ENCODE results near the gene IQCE.
A peak's percentile ranks its signal among the peaks of the same experiment; 100 is the strongest.

IQCE gene, protein sequence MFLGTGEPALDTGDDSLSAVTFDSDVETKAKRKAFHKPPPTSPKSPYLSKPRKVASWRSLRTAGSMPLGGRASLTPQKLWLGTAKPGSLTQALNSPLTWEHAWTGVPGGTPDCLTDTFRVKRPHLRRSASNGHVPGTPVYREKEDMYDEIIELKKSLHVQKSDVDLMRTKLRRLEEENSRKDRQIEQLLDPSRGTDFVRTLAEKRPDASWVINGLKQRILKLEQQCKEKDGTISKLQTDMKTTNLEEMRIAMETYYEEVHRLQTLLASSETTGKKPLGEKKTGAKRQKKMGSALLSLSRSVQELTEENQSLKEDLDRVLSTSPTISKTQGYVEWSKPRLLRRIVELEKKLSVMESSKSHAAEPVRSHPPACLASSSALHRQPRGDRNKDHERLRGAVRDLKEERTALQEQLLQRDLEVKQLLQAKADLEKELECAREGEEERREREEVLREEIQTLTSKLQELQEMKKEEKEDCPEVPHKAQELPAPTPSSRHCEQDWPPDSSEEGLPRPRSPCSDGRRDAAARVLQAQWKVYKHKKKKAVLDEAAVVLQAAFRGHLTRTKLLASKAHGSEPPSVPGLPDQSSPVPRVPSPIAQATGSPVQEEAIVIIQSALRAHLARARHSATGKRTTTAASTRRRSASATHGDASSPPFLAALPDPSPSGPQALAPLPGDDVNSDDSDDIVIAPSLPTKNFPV

GRCh38 chr7:2558629-2559282, at the start of gene IQCE:
IQCE (plus strand) TSS chr7:2558979; CDS start chr7:2559182, 203 bp downstream.
- Histone ChIP-seq H3K9me3 (ENCODE audit: control insufficient read depth in 5 of 5, low read length in 5 of 5) (no peaks in the 10 kb centered on the region), H3K4me1 (ENCODE audit: control insufficient read depth in 5 of 5, insufficient read depth in 5 of 5, low read length in 5 of 5) (peaks cover 7 to 37% (median 33%) of the 10 kb centered on the region in 5 donors), H3K27ac (ENCODE audit: low read depth, low read length) (no peak within 1 kb of the TSS), H3K9ac (ENCODE audit: low read length in 5 of 5) (peak within 1 kb of the TSS in 4 of 5 donors; percentile 68 to 88 (median 79)), H3K36me3 (ENCODE audit: control insufficient read depth in 5 of 5, insufficient read depth in 5 of 5, low read length in 5 of 5) (peaks cover 0 to 4% (median 2%) of the 10 kb centered on the region in 5 donors), H3K4me3 (ENCODE audit: low read depth in 1 of 5, low read length in 5 of 5) (peak within 1 kb of the TSS; percentile 64 to 87 (median 76)), H3K27me3 (ENCODE audit: control insufficient read depth in 5 of 5, insufficient read depth in 4 of 5, low read length in 5 of 5) (no peaks in the 10 kb centered on the region)

DNA sequence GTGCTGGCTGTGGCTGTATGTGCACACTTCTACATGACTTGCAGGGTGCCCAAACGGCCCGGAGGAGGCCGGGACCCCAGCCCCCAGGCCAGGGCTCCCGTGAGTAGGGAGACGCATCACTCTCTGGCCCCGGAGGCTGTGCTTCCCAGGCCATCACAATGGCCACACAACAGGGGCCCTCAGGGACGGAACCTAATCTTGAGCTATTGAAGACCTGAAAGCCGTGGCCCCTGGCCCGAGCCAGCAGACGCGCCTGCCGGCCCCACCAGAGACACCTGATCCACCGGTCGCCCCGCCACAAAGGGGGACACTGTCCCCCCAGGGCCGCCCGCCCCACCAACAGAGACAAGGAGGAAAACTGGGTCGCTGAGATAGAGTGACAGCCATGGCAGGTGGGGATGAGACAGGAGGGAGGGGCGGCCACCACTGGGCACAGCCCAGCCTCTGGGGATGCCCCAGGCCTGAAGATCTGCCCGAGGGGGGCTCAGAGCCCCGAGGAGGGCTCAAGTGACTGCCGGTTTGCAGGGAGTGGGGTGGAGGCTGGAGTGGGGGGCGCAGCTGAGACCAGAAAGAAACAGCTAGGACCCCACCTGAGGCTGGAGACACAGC, 49.4 kb upstream of the IQCE start:
- Histone ChIP-seq H3K4me1 (ENCODE audit: control insufficient read depth in 5 of 5, insufficient read depth in 5 of 5, low read length in 5 of 5) (peaks cover 14 to 62% (median 56%) of the 10 kb centered on the region in 5 donors), H3K4me3 (ENCODE audit: low read depth in 1 of 5, low read length in 5 of 5) (peak overlapping the region in 1 of 5 donors; percentile 34), H3K9me3 (ENCODE audit: control insufficient read depth in 5 of 5, low read length in 5 of 5) (no peaks in the 10 kb centered on the region), H3K36me3 (ENCODE audit: control insufficient read depth in 5 of 5, insufficient read depth in 5 of 5, low read length in 5 of 5) (no peaks in the 10 kb centered on the region), H3K9ac (ENCODE audit: low read length in 5 of 5) (peak overlapping the region in 2 of 5 donors; percentile 23 to 35), H3K27ac (ENCODE audit: low read depth, low read length) (peak overlapping the region; percentile 23), H3K27me3 (ENCODE audit: control insufficient read depth in 5 of 5, insufficient read depth in 4 of 5, low read length in 5 of 5) (no peaks in the 10 kb centered on the region)

- no peaks in the 10 kb centered on the region for H3K9me3 ChIP-seq (ENCODE audit: control insufficient read depth in 5 of 5, low read length in 5 of 5)
- peaks cover 14 to 62% (median 56%) of the 10 kb centered on the region in 5 donors for H3K4me1 ChIP-seq (ENCODE audit: control insufficient read depth in 5 of 5, insufficient read depth in 5 of 5, low read length in 5 of 5)
- no peak overlapping the region for H3K4me3 ChIP-seq (ENCODE audit: low read depth in 1 of 5, low read length in 5 of 5)
- no peak overlapping the region for H3K9ac ChIP-seq (ENCODE audit: low read length in 5 of 5)
- no peaks in the 10 kb centered on the region for H3K27me3 ChIP-seq (ENCODE audit: control insufficient read depth in 5 of 5, insufficient read depth in 4 of 5, low read length in 5 of 5)
- no peaks in the 10 kb centered on the region for H3K36me3 ChIP-seq (ENCODE audit: control insufficient read depth in 5 of 5, insufficient read depth in 5 of 5, low read length in 5 of 5)
- H3K27ac ChIP-seq (ENCODE audit: low read depth, low read length), result no peak overlapping the region
These were observed 48.5 kb upstream of the IQCE start for GRCh38 chr7:2510130-2510776.

GRCh38 chr7:2510909-2511768, 47.6 kb upstream of the IQCE start:
- no peaks in the 10 kb centered on the region for H3K36me3 ChIP-seq (ENCODE audit: control insufficient read depth in 5 of 5, insufficient read depth in 5 of 5, low read length in 5 of 5)
- H3K9ac ChIP-seq (ENCODE audit: low read length in 5 of 5), result no peak overlapping the region
- peak overlapping the region in 2 of 5 donors; percentile 6 to 8 for H3K4me3 ChIP-seq (ENCODE audit: low read depth in 1 of 5, low read length in 5 of 5)
- H3K27me3 ChIP-seq (ENCODE audit: control insufficient read depth in 5 of 5, insufficient read depth in 4 of 5, low read length in 5 of 5), result no peaks in the 10 kb centered on the region
- H3K9me3 ChIP-seq (ENCODE audit: control insufficient read depth in 5 of 5, low read length in 5 of 5), result no peaks in the 10 kb centered on the region
- H3K27ac ChIP-seq (ENCODE audit: low read depth, low read length), result no peak overlapping the region
- peaks cover 14 to 62% (median 56%) of the 10 kb centered on the region in 5 donors for H3K4me1 ChIP-seq (ENCODE audit: control insufficient read depth in 5 of 5, insufficient read depth in 5 of 5, low read length in 5 of 5)

GRCh38 chr7:2511769-2512168, 47.0 kb upstream of the IQCE start:
- Histone ChIP-seq H3K36me3 (ENCODE audit: control insufficient read depth in 5 of 5, insufficient read depth in 5 of 5, low read length in 5 of 5) (no peaks in the 10 kb centered on the region), H3K4me3 (ENCODE audit: low read depth in 1 of 5, low read length in 5 of 5) (peak overlapping the region in 2 of 5 donors; percentile 8 to 22), H3K4me1 (ENCODE audit: control insufficient read depth in 5 of 5, insufficient read depth in 5 of 5, low read length in 5 of 5) (peaks cover 14 to 62% (median 56%) of the 10 kb centered on the region in 5 donors), H3K9ac (ENCODE audit: low read length in 5 of 5) (peak overlapping the region in 2 of 5 donors; percentile 29 to 41), H3K9me3 (ENCODE audit: control insufficient read depth in 5 of 5, low read length in 5 of 5) (no peaks in the 10 kb centered on the region), H3K27me3 (ENCODE audit: control insufficient read depth in 5 of 5, insufficient read depth in 4 of 5, low read length in 5 of 5) (no peaks in the 10 kb centered on the region), H3K27ac (ENCODE audit: low read depth, low read length) (no peak overlapping the region)

DNA sequence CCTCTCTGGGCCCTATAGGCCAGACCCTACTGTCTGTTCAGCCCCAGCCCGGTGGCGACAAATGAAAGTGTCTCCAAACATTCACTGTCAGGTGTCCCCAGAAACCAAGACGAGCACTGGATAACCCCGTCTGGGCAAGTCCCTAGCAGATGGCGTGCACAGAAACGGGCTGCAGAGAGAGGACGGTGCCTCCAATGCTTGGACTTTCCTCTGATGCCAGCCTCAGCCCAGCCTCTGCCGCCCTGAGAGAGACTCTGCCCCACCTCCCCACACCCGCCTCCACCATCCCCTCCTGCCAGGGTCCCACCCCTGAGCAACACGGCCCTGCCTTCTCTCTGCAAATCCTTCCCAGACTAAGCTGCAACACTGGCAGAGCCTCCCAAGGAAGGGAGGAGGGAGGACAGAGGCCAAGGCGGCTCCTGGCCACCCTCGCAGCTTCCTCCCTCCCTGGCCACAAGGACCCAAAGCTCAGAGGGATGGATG, 46.6 kb upstream of the IQCE start:
- Histone ChIP-seq H3K27ac (ENCODE audit: low read depth, low read length) (no peak overlapping the region), H3K9ac (ENCODE audit: low read length in 5 of 5) (peak overlapping the region in 2 of 5 donors; percentile 29 to 41), H3K36me3 (ENCODE audit: control insufficient read depth in 5 of 5, insufficient read depth in 5 of 5, low read length in 5 of 5) (no peaks in the 10 kb centered on the region), H3K4me3 (ENCODE audit: low read depth in 1 of 5, low read length in 5 of 5) (peak overlapping the region in 2 of 5 donors; percentile 8 to 22), H3K9me3 (ENCODE audit: control insufficient read depth in 5 of 5, low read length in 5 of 5) (no peaks in the 10 kb centered on the region), H3K27me3 (ENCODE audit: control insufficient read depth in 5 of 5, insufficient read depth in 4 of 5, low read length in 5 of 5) (no peaks in the 10 kb centered on the region), H3K4me1 (ENCODE audit: control insufficient read depth in 5 of 5, insufficient read depth in 5 of 5, low read length in 5 of 5) (peaks cover 14 to 61% (median 56%) of the 10 kb centered on the region in 5 donors)

- H3K27me3 ChIP-seq (ENCODE audit: control insufficient read depth in 5 of 5, insufficient read depth in 4 of 5, low read length in 5 of 5), result no peaks in the 10 kb centered on the region
- H3K4me1 ChIP-seq (ENCODE audit: control insufficient read depth in 5 of 5, insufficient read depth in 5 of 5, low read length in 5 of 5), result peaks cover 14 to 56% (median 51%) of the 10 kb centered on the region in 5 donors
- no peaks in the 10 kb centered on the region for H3K9me3 ChIP-seq (ENCODE audit: control insufficient read depth in 5 of 5, low read length in 5 of 5)
- no peak overlapping the region for H3K9ac ChIP-seq (ENCODE audit: low read length in 5 of 5)
- no peaks in the 10 kb centered on the region for H3K36me3 ChIP-seq (ENCODE audit: control insufficient read depth in 5 of 5, insufficient read depth in 5 of 5, low read length in 5 of 5)
- no peak overlapping the region for H3K4me3 ChIP-seq (ENCODE audit: low read depth in 1 of 5, low read length in 5 of 5)
- no peak overlapping the region for H3K27ac ChIP-seq (ENCODE audit: low read depth, low read length)
These were observed 46.1 kb upstream of the IQCE start for GRCh38 chr7:2512713-2513112.

DNA sequence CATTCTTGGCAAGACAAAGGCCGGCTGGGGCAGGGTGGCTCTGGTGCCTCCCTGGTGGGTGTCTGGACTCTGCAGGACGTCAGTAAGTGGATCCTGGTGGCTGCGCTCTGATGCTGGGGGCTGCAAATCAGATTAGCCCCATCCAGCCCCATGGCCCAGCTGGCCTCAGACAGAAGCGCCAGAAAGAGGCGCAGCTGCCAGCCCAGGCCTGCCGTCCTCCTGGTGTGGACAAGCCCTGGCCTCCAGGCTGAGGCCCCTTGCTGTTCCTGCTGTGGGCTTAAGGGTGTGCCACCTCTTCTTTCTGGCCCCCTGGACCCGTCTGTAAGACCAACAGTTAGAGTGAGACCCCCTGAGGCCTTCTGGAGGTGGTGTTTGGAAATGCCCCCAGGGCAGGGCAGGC, 45.1 kb upstream of the IQCE start:
- Histone ChIP-seq H3K4me1 (ENCODE audit: control insufficient read depth in 5 of 5, insufficient read depth in 5 of 5, low read length in 5 of 5) (peaks cover 6 to 52% (median 47%) of the 10 kb centered on the region in 5 donors), H3K27ac (ENCODE audit: low read depth, low read length) (no peak overlapping the region), H3K9me3 (ENCODE audit: control insufficient read depth in 5 of 5, low read length in 5 of 5) (no peaks in the 10 kb centered on the region), H3K36me3 (ENCODE audit: control insufficient read depth in 5 of 5, insufficient read depth in 5 of 5, low read length in 5 of 5) (no peaks in the 10 kb centered on the region), H3K9ac (ENCODE audit: low read length in 5 of 5) (no peak overlapping the region), H3K27me3 (ENCODE audit: control insufficient read depth in 5 of 5, insufficient read depth in 4 of 5, low read length in 5 of 5) (no peaks in the 10 kb centered on the region), H3K4me3 (ENCODE audit: low read depth in 1 of 5, low read length in 5 of 5) (no peak overlapping the region)
